Coronary artery (tissue), 2 donors: ENCODE results near the gene TMEM198.

Source experiments
- DNase-seq: peaks from one replicate; pipeline ENCODE4 v3.0.0-alpha.2; 2017; ENCODE audit warnings: low spot score
- H3K27ac ChIP-seq, 2 donors: fragments of 200-600 bp; sonication (generic); one replicate each; pipeline ENCODE4 v1.5.1; 2016 to 2019
- H3K4me3 ChIP-seq: fragments of 200-600 bp; sonication (generic); 2 replicates; pipeline ENCODE4 v1.5.1; 2016; ENCODE audit warnings: mild to moderate bottlenecking, moderate library complexity
- TF ChIP-seq, protein P1 (sequence below): fragments of 200-600 bp; sonication (generic); IDR thresholded peaks from one replicate; pipeline ENCODE4 v1.5.1; 2019; ENCODE audit warnings: antibody characterized with exemption

The TMEM198 gene, protein sequence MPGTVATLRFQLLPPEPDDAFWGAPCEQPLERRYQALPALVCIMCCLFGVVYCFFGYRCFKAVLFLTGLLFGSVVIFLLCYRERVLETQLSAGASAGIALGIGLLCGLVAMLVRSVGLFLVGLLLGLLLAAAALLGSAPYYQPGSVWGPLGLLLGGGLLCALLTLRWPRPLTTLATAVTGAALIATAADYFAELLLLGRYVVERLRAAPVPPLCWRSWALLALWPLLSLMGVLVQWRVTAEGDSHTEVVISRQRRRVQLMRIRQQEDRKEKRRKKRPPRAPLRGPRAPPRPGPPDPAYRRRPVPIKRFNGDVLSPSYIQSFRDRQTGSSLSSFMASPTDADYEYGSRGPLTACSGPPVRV

DNA sequence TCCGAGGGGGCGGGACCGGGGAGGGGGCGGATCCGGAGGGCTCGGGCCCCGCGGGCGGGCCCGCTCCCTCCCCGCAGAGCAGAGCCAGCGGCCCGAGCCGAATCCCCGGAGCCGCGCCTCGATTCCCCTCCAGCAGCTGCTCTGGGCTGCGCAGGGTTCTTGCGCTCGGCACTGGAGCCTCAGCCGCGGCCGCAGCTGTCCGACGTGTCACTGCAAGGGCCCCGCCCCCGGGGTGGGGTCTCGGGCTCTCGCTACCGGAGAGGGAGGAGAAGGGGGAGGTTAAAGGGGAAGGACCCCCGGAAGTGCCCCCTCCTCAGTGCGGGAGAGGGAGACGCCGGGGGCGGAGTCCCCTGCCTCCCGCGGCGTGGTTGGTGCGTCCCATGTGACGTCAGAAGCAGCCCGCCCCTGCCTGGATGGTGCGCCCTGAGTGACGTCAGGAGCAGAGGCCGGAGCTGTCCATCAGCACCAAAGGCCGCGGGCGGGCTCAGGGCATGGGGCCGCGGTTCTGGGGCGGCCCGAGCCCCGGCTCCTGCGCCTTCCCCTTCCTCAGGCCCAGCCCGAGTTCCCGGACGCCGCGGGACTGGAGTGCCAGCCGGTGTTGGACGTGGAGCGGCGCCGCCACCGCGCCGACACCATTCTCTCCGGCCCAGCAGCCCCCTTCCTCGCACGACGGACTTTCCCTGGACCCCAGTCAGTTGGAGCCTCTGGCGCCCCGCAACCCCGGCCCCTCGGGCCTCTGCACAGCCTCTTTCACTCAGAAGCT lies at the start of gene TMEM198, which contains the start of gene CHPF:
TSS of gene TMEM198 (plus strand) at position 433 of the 763 bp plus-strand sequence. CDS start 700 bp downstream, outside the sequence.
TSS of gene CHPF (minus strand) at position 214 of the 763 bp plus-strand sequence. CDS start 271 bp downstream, outside the sequence.
- peak; percentile 99 for DNase-seq
- Histone ChIP-seq H3K27ac (peak within 1 kb of the TSS; percentile 81 to 97), H3K4me3 (peak within 1 kb of the TSS; percentile 94)
- TF ChIP-seq, protein P1, sequence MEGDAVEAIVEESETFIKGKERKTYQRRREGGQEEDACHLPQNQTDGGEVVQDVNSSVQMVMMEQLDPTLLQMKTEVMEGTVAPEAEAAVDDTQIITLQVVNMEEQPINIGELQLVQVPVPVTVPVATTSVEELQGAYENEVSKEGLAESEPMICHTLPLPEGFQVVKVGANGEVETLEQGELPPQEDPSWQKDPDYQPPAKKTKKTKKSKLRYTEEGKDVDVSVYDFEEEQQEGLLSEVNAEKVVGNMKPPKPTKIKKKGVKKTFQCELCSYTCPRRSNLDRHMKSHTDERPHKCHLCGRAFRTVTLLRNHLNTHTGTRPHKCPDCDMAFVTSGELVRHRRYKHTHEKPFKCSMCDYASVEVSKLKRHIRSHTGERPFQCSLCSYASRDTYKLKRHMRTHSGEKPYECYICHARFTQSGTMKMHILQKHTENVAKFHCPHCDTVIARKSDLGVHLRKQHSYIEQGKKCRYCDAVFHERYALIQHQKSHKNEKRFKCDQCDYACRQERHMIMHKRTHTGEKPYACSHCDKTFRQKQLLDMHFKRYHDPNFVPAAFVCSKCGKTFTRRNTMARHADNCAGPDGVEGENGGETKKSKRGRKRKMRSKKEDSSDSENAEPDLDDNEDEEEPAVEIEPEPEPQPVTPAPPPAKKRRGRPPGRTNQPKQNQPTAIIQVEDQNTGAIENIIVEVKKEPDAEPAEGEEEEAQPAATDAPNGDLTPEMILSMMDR = no peak

DNA sequence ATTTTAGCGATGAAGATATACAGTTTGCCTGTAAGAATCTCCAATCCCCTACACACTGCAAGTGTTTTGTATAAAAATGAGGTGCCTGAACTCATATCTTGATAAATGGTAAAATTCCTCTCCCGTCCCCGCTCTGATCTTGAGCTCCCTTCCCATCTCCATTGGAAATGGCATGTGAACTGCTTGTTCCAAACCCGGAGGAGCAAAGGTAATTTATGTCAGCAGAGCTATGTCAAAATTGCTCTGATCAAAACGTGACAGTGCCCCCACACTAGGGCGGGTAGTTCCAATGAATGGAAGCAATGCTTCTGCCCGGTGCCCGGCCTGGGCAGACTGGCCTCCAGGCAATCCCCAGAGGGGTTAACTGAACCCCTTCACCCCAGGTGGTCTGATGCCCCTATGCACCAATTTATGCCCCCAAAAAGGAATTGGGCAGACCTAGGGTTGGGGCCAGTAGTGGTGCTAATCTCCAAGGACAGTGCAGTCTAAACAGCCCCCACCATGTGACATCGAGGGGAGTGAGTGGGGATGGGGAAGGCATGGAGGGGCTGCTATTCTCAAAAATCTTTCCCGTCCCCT lies 48.8 kb upstream of the TMEM198 start:
- TF ChIP-seq, protein P1 = no peak
- Histone ChIP-seq H3K4me3 (no peak overlapping the region), H3K27ac (peak overlapping the region; percentile 95 to 98)
- DNase-seq = no peak

DNA sequence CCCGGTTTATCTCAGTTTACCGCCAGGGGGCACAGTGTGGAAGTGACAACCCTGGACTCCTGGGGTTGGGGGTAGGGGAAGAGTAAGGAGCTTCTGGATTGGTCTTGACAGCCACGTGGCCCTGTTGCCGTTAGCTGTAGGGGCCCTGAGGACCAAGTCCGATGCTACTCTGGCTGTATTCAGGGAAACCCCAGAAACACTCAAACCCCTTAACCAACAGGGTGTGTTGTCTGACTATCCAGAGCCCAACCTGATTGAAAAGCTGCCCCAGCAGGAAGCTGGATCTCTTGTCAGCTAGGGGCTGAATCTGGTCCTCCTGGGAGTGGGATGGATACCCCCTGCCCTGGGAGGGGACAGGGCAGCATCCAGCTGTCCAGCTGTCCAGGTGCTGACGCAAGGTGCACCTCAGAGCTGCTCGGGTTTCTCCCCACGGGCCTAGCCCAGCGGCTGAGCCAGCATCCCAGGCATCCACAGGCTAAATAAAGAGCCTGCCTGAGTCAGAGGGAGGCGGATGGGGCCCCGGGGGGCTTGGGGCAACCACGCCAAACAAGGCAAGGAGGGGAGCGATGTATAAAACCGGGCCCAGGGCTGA lies 48.2 kb upstream of the TMEM198 start:
- TF ChIP-seq, protein P1 = peak; percentile 47
- DNase-seq = peak; percentile 86
- H3K27ac ChIP-seq = peak overlapping the region; percentile 95 to 98
- H3K4me3 ChIP-seq = peak overlapping the region; percentile 10

DNA sequence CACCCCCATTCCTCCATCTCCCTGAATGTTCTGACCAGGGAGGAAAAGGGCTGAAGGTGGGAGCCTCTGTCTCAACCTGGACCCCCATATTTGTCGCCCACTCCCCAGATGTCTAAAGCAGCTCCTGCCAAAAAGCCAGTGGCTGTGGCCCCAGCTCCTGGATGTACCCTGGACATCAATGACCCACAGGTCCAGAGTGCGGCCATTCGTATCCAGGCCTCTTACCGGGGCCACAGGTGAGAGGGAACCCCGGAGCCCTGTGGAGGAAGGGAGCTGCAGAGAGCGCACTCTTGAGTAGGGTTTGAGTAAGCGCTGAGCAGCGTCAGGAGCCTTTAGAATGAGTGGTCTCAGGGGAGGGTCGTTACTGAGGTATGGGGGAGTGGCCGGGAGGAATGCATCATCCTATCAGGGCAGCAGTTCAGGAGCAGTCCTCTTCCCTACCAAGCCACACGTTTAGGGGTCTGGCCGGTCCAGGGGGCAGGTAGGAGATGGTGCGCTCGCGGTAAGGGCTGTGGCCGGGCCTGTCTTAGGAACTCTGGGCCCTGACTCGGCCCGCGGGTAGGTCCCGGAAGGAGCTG lies 47.5 kb upstream of the TMEM198 start:
- H3K4me3 ChIP-seq = peak overlapping the region; percentile 79

DNA sequence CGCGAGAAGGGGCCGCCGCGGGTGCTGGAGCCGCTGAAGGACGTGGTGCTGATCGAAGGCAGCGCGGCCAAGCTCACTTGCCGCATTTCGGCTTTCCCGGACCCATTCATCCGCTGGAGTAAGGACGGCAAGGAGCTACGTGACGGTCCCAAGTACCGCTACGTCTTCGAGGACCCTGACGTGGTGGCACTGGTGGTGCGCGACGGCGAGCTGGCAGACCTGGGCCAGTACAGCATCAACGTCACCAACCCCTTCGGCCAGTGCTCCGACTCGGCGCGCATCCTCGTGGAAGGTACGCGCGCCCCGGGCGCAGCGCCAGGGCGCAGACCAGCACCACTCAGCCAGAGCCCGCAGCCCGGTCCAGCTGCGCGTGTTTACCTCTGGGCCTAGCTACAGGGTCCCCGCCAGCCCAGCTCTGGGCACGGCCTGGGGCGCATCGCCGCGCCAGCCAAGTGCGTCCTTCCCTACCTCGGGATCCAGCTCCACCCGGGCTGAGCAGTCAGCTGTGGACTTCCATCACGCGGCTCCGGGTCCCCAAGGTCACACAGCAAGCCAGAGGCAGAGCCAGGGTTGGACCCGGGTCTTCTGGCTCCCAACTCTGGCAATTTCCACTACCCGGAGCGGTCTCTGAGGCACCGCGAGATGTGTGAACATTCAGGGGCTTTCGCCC lies 46.9 kb upstream of the TMEM198 start:
- no peak for DNase-seq
- TF ChIP-seq, protein P1 = no peak
- H3K4me3 ChIP-seq = peak overlapping the region; percentile 79
- peak overlapping the region; percentile 95 to 98 for H3K27ac ChIP-seq

More for the DNA sequence above, 47.5 kb upstream of the TMEM198 start:
- DNase-seq = no peak
- TF ChIP-seq, protein P1 = no peak
- peak overlapping the region; percentile 95 to 98 for H3K27ac ChIP-seq
